ENCODE measurements around the gene PROZ.
A peak's percentile ranks its signal among the peaks of the same experiment; 100 is the strongest.

PROZ gene

GRCh38 chr13:113140677-113141600, 17.5 kb upstream of the PROZ start:
- peak; percentile 28; the same call in 1 of the 2 replicates for TF ChIP-seq ZFX (IDR thresholded peaks at IDR 0.05)
- TF ChIP-seq, protein P1, sequence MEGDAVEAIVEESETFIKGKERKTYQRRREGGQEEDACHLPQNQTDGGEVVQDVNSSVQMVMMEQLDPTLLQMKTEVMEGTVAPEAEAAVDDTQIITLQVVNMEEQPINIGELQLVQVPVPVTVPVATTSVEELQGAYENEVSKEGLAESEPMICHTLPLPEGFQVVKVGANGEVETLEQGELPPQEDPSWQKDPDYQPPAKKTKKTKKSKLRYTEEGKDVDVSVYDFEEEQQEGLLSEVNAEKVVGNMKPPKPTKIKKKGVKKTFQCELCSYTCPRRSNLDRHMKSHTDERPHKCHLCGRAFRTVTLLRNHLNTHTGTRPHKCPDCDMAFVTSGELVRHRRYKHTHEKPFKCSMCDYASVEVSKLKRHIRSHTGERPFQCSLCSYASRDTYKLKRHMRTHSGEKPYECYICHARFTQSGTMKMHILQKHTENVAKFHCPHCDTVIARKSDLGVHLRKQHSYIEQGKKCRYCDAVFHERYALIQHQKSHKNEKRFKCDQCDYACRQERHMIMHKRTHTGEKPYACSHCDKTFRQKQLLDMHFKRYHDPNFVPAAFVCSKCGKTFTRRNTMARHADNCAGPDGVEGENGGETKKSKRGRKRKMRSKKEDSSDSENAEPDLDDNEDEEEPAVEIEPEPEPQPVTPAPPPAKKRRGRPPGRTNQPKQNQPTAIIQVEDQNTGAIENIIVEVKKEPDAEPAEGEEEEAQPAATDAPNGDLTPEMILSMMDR (conservative IDR thresholded peaks at IDR 0.05), result no peak
- H3K27ac ChIP-seq, result peak overlapping the region; percentile 42

GRCh38 chr13:113141601-113141970, 16.9 kb upstream of the PROZ start:
- peak overlapping the region; percentile 42; the same call in 1 of the 2 replicates for H3K27ac ChIP-seq
- TF ChIP-seq, protein P1 (conservative IDR thresholded peaks at IDR 0.05), result no peak
- TF ChIP-seq ZFX (IDR thresholded peaks at IDR 0.05), result no peak

DNA sequence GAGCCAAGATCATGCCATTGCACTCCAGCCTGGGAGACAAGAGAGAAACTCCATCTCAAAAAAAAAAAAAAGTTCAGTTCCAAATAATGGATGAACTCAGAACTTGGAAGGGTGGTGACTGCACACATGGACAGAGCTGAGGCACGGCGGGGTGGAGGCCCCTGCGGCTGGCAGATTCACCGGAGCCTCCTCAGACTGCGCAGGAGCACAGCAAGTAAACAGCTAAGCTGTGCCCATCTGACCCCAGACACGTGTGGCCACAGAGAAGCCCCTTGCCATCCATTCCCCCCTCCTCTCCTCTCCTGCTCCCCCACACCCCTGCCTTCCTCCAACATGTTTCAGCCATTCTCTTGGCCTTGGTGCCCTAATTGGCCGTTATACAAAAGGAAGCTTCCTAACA, 15.6 kb upstream of the PROZ start:
- H3K27ac ChIP-seq, result no peak overlapping the region
- TF ChIP-seq, protein P1 (conservative IDR thresholded peaks at IDR 0.05), result no peak
- no peak for TF ChIP-seq ZFX (IDR thresholded peaks at IDR 0.05)

DNA sequence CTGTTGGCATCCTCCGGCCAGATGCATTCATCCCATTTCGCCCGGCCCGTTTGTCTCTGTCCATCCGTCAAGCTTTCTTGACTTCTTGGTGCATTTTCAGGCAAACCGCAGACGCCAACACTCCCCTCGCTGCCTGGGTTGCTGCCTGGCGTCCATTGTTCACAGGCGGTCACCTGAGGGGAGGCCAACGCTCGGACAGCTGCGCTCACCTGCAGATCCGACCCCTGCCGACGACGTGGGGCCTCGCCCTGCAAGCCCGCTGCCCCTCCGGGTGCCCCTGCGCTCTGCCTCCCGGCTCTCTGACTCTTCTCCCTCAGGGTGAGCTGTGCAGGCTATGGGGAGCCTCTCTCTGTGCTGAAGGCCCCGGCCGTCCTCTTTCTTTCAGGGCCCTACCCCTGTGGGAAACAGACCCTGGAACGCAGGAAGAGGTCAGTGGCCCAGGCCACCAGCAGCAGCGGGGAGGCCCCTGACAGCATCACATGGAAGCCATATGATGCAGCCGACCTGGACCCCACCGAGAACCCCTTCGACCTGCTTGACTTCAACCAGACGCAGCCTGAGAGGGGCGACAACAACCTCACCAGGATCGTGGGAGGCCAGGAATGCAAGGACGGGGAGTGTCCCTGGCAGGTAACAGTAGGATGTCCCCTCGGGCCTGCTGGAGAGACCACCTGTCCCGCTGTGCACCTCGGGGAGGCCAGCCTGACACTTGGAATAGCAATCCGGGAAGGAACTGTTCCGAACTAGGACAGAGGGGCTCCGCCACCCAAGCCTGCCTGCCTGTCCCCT, 14.8 kb upstream of the PROZ start:
- no peak overlapping the region for H3K27ac ChIP-seq
- TF ChIP-seq ZFX (IDR thresholded peaks at IDR 0.05), result no peak
- TF ChIP-seq, protein P1 (conservative IDR thresholded peaks at IDR 0.05), result no peak

DNA sequence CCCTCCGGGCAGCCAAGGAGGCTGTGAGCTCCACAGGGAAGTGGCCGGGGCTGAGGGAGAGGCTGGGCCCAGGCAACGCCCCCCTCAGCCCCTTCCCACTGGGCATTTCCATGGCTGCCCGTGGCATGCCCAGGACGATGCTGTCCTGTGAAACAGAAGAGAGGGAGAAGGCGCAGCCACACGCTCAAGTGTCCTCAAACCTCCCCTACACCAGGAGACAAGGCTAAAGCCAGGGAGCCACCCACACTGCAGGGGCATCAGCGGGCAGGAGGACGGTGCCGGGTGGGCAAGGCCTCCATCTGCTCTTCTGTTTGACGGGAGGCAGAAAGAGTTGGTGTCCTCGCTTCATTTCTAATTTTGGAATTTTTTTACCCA, 14.2 kb upstream of the PROZ start:
- no peak for TF ChIP-seq ZFX (IDR thresholded peaks at IDR 0.05)
- TF ChIP-seq, protein P1 (conservative IDR thresholded peaks at IDR 0.05), result no peak
- no peak overlapping the region for H3K27ac ChIP-seq

DNA sequence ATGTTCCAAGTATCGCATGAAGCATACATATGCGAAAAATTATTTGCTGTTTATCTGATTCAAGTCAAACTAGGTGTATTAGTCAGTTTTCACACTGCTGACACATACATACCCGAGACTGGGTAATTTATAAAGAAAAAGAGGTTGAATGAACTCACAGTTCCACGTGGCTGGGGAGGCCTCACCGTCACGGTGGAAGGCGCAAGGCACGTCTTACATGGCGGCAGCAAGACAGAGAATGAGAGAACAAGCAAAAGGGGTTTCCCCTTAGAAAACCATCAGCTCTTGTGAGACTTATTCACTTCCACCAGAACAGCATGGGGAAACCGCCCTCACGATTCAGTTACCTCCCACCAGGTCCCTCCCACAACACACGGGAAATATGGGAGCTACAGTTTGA, 13.0 kb upstream of the PROZ start:
- no peak for TF ChIP-seq ZFX (IDR thresholded peaks at IDR 0.05)
- TF ChIP-seq, protein P1 (conservative IDR thresholded peaks at IDR 0.05), result no peak
- no peak overlapping the region for H3K27ac ChIP-seq
